ENCODE results near the gene FBLN5.

DNA sequence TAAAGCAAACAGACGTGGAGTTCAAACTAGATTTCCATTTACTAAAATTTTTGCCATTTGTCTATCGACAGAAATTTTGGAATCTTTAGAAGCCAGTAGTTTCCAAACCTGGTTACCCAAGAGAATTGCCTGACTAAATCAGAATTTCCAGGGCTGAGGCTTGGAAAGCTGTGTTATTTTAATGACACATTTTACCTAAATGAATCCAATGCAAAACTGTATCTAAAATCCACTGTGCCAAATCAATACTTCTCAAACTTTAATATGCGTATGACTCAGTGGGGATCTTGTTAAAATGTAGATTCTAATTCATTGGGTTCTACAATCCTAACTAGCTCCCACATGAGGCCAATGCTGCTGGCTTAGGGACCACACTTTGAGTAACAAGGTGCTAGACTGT, 45.2 kb downstream of the FBLN5 start:
- no peak for TF ChIP-seq EP300 (IDR thresholded peaks at IDR 0.05)
- no peak for TF ChIP-seq POLR2AphosphoS5 (IDR thresholded peaks at IDR 0.05)
- TF ChIP-seq, protein P1, sequence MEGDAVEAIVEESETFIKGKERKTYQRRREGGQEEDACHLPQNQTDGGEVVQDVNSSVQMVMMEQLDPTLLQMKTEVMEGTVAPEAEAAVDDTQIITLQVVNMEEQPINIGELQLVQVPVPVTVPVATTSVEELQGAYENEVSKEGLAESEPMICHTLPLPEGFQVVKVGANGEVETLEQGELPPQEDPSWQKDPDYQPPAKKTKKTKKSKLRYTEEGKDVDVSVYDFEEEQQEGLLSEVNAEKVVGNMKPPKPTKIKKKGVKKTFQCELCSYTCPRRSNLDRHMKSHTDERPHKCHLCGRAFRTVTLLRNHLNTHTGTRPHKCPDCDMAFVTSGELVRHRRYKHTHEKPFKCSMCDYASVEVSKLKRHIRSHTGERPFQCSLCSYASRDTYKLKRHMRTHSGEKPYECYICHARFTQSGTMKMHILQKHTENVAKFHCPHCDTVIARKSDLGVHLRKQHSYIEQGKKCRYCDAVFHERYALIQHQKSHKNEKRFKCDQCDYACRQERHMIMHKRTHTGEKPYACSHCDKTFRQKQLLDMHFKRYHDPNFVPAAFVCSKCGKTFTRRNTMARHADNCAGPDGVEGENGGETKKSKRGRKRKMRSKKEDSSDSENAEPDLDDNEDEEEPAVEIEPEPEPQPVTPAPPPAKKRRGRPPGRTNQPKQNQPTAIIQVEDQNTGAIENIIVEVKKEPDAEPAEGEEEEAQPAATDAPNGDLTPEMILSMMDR (IDR thresholded peaks at IDR 0.05): no peak
